ENCODE results near the gene F2RL3.
"Not testable (repeated sequence)": the region's sequence is repeated elsewhere in the genome, so short reads cannot be mapped to it uniquely, and the experiment has no call there.

The F2RL3 gene

DNA sequence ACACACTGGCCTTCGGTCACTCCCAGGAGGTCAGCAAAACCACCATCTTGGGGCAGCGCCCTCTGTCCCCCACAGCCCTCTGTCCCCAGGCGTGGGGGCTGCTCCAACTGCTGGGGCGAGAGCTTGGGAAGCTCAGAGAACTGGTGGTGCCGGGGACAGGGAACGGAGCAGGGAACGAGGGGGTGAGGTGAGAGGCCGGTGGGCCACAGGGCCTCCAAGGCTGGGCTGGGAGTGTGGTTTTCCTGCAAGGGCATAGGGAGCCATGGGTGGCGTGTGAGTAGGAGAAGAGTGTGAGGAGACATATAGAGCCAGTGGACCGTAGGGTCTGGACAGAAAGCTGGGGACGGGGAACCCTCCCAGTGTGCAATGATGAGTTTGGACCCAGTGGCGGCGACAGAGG is 34.1 kb downstream of the F2RL3 start:
- DNase-seq, result no peak

GRCh38 chr19:16927883-16928282 is 39.1 kb downstream of the F2RL3 start:
- no peak for DNase-seq

DNA sequence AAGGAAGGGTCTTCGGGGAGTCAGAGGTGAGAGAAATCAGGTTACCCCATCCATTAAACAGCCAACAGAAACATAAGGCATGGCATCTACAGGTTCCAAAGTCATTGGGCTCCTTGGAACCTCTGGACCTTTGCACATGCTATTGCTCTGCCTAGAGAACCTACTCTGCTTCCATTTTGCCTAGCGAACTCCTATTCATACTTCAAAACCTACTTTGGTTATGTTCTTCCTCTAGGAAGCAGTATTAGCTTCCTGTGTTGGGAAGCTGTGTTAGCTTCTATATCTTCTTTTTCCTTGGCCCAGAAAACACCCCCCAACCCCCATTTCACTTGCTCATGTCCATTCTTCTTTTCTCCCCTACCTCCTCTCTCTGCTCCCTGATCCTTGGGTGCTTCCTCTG is 39.6 kb downstream of the F2RL3 start:
- DNase-seq, result no peak

- no peak for DNase-seq
Measured at GRCh38 chr19:16928916-16929315, 40.1 kb downstream of the F2RL3 start.

DNA sequence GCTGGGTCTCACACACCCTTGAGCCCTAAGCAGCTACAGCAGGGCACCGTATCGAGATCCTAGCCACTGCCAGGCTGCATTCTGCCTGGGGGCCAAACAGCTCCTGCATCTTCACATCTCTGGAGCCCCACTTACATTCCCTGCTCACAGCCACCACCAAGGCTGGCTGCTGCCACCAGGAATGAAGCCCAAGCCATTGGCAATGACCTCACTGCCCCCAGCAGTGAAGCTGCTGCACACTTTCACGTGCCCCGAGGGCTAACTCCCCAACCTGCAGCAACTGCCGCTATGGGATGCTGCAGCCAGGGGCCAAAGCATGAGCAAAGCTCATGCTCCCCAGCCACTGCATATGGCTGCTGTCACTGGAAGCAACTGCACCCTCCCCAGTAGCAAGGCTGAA is 42.0 kb downstream of the F2RL3 start:
- no peak for DNase-seq

- DNase-seq, result no peak
Measured at GRCh38 chr19:16931306-16931705, 42.5 kb downstream of the F2RL3 start.

DNA sequence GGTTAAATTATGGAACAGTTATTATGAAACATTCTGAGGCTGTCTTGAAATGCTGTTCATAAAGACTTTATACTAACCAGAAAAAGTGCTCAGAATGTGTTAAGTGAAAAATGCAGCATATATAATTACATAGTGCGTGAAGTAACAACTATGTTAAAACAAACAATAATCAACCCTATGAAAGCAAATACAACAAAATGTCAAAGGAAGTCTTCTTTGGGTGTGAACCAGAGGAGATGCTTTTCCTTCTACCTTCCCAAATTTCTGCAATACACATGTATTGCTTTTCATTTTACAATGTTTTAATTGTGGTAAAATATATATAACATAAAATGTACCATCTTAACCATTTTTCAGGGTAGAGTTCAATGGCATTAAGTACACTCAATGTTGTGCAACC is 45.7 kb downstream of the F2RL3 start:
- no peak for DNase-seq

GRCh38 chr19:16936901-16937300 is 48.1 kb downstream of the F2RL3 start:
- no peak for DNase-seq

GRCh38 chr19:16937796-16938195 is 49.0 kb downstream of the F2RL3 start:
- DNase-seq, result not testable (repeated sequence)

- no peak for DNase-seq
Measured at GRCh38 chr19:16938211-16938610, 49.4 kb downstream of the F2RL3 start.

DNA sequence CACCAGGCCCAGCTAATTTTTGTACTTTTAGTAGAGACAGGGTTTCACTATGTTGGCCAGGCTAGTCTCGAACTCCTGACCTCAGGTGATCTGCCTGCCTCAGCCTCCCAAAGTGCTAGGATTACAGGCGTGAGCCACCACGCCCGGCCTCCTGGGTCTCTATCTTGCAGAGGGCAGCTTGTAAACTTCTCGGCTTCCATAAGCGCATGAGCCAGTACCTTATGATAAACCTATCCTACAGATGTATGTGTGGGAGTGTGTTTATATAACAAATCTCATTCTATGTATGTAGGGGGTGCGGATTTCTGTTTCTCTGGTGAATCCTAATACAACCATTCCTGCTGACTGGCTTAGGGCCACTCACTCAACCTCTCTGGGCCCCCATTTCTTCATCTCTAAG is 51.3 kb downstream of the F2RL3 start:
- not testable (repeated sequence) for DNase-seq

GRCh38 chr19:16940626-16941025 is 51.8 kb downstream of the F2RL3 start:
- DNase-seq, result no peak
